B cell (primary cell): ENCODE data around the gene LZTR1. TPM values are rescaled to one million over a fixed set of nuclear protein-coding genes. Genes with fewer than 3 reads are reported as not detected.

Experiments used
- ATAC-seq: fragments of 200-7000 bp; cut with Tn5 transposase; one replicate; pipeline ENCODE4 v1.10.0; 2021; ENCODE audit warnings: low read depth, mild to moderate bottlenecking, moderate number of reproducible peaks, moderate library complexity
- CTCF ChIA-PET: fragments of 350-600 bp; sonication (Branson Sonifier 250); formaldehyde crosslinking; loops from one replicate; lab custom pipeline; 2021; ENCODE audit warnings: antibody characterized with exemption, inconsistent platforms; lab: Charles Lee
- POLR2A ChIA-PET: fragments of 350-600 bp; sonication (Branson Sonifier 250); formaldehyde crosslinking; loops from one replicate; lab custom pipeline; 2021; ENCODE audit warnings: antibody characterized with exemption; lab: Charles Lee
- DNase-seq: peaks from one replicate; pipeline ENCODE4 v3.0.0; 2013
- H2AFZ ChIP-seq: 2 replicates; pipeline ENCODE4 v1.6.1; 2012; ENCODE audit warnings: mild to moderate bottlenecking, low read depth, low read length; ENCODE audit not compliant: insufficient read depth, poor library complexity, severe bottlenecking
- H3K27ac ChIP-seq, 2 donors: 1 replicate in 1 of 2; 2 replicates in 1 of 2; pipeline ENCODE4 v1.5.1; 2012 to 2013; ENCODE audit warnings: low read length in 2 of 2, mild to moderate bottlenecking in 2 of 2, moderate library complexity in 1 of 2
- H3K27me3 ChIP-seq, 4 experiments: fragments of 200-600 bp in 1 of 4; sonication (generic) in 1 of 4; replicated peaks in 1 of 4; 1 replicate in 2 of 4; 2 replicates in 2 of 4; pipeline versions ENCODE4 v1.6.1 to v1.7.0; 2013 to 2016; ENCODE audit warnings: low read length in 3 of 4, mild to moderate bottlenecking in 2 of 4, mixed read lengths in 1 of 4, moderate library complexity in 1 of 4; ENCODE audit not compliant: insufficient read depth in 4 of 4, control insufficient read depth in 3 of 4; ENCODE audit errors: control extremely low read depth in 1 of 4
- H3K36me3 ChIP-seq, 2 experiments: replicated peaks in 1 of 2; 1 replicate in 1 of 2; 2 replicates in 1 of 2; pipeline versions ENCODE4 v1.6.1 to v1.7.1; 2013; ENCODE audit warnings: low read length in 1 of 2; ENCODE audit not compliant: insufficient read depth in 2 of 2, control insufficient read depth in 1 of 2; ENCODE audit errors: control extremely low read depth in 1 of 2, extremely low read depth in 1 of 2
- H3K4me1 ChIP-seq, 2 donors: fragments of 200-600 bp in 1 of 2; sonication (generic) in 1 of 2; 1 replicate in 1 of 2; 2 replicates in 1 of 2; pipeline versions ENCODE4 v1.5.1 to v1.6.1; 2013 to 2017; ENCODE audit warnings: low read length in 2 of 2; ENCODE audit not compliant: control insufficient read depth in 2 of 2, insufficient read depth in 2 of 2
- H3K4me2 ChIP-seq: replicated peaks from 2 replicates; pipeline ENCODE3; 2012; ENCODE audit warnings: mild to moderate bottlenecking, low read depth, low read length; ENCODE audit not compliant: poor library complexity, severe bottlenecking
- H3K4me3 ChIP-seq, 5 experiments: fragments of 200-600 bp in 1 of 5; sonication (generic) in 1 of 5; 1 replicate in 3 of 5; 2 replicates in 2 of 5; pipeline versions ENCODE4 v1.5.1 to v1.7.0; 2011 to 2016; ENCODE audit warnings: low read length in 4 of 5, mild to moderate bottlenecking in 4 of 5, low read depth in 2 of 5, control low read depth in 1 of 5, moderate library complexity in 1 of 5; ENCODE audit not compliant: insufficient read depth in 1 of 5; ENCODE audit errors: control extremely low read depth in 1 of 5, extremely low read depth in 1 of 5
- H3K79me2 ChIP-seq: fragments of 200-600 bp; sonication (generic); one replicate; pipeline ENCODE4 v1.6.0; 2016; ENCODE audit warnings: low read length; ENCODE audit not compliant: control insufficient read depth, insufficient read depth
- H3K9ac ChIP-seq: fragments of 200-600 bp; sonication (generic); 2 replicates; pipeline ENCODE4 v1.6.1; 2017; ENCODE audit warnings: mild to moderate bottlenecking, low read length, moderate library complexity
- H3K9me3 ChIP-seq, 3 donors: one replicate each; pipeline versions ENCODE4 v1.6.1 to v1.7.1; 2013; ENCODE audit warnings: low read length in 2 of 3; ENCODE audit not compliant: control insufficient read depth in 2 of 3, insufficient read depth in 1 of 3; ENCODE audit errors: control extremely low read depth in 1 of 3
- H4K20me1 ChIP-seq: 2 replicates; pipeline ENCODE4 v1.6.0; 2012; ENCODE audit warnings: mild to moderate bottlenecking, low read length; ENCODE audit not compliant: insufficient read depth, control insufficient read depth, poor library complexity, severe bottlenecking
- H3K27ac Mint-ChIP-seq: one replicate; pipeline ENCODE4 v1.8.0; 2021; ENCODE audit warnings: mixed read lengths
- H3K27me3 Mint-ChIP-seq: one replicate; pipeline ENCODE4 v1.8.0; 2021; ENCODE audit warnings: mixed read lengths
- H3K4me1 Mint-ChIP-seq: one replicate; pipeline ENCODE4 v1.8.0; 2021; ENCODE audit warnings: mixed read lengths
- H3K4me3 Mint-ChIP-seq: one replicate; pipeline ENCODE4 v1.8.0; 2021; ENCODE audit warnings: mixed read lengths
- H3K9me3 Mint-ChIP-seq: one replicate; pipeline ENCODE4 v1.8.0; 2022; ENCODE audit warnings: mixed read lengths; ENCODE audit not compliant: insufficient read depth
- EZH2 ChIP-seq: IDR thresholded peaks from 2 replicates; pipeline ENCODE4 v1.6.1; 2012; ENCODE audit warnings: borderline replicate concordance, low read depth, mild to moderate bottlenecking, moderate library complexity, low read length; ENCODE audit not compliant: insufficient read depth, poor library complexity, severe bottlenecking
- WGBS: methylation state at CpG from one replicate; pipeline ENCODE4 v1.1.5; 2013; ENCODE audit warnings: missing lambda C conversion rate; ENCODE audit not compliant: insufficient coverage; 5-methylcytosine and 5-hydroxymethylcytosine counted together
- intact Hi-C: fragments of 100-400 bp; cut with micrococcal nuclease; formaldehyde crosslinking; loops from one replicate; pipeline ENCODE4 v1.10.0; 2022
- polyA plus RNA-seq: library from polyadenylated mRNA; depleted of rRNA; stranded (reverse); fragments of >200 nt; gene quantifications from 2 replicates; pipeline ENCODE4 v1.2.3, GENCODE V29; 2012
- total RNA-seq, 2 donors: library from RNA; stranded (reverse); fragments of 120-200 nt in 1 of 2; gene quantifications; 1 replicate in 1 of 2; 2 replicates in 1 of 2; pipeline versions ENCODE4 v1.2.3 to v1.2.4, GENCODE V29; 2013 to 2022
- TF ChIP-seq, protein P1 (sequence below): fragments of 200-600 bp; IDR thresholded peaks from one replicate; pipeline ENCODE4 v1.8.0; 2022; ENCODE audit warnings: antibody characterized with exemption, mild to moderate bottlenecking

LZTR1 gene
- total and polyA plus RNA-seq, 2 donors (not counting 1 experiment from before 2014, with no cell fraction given): 75.7 to 94.8 TPM

DNA sequence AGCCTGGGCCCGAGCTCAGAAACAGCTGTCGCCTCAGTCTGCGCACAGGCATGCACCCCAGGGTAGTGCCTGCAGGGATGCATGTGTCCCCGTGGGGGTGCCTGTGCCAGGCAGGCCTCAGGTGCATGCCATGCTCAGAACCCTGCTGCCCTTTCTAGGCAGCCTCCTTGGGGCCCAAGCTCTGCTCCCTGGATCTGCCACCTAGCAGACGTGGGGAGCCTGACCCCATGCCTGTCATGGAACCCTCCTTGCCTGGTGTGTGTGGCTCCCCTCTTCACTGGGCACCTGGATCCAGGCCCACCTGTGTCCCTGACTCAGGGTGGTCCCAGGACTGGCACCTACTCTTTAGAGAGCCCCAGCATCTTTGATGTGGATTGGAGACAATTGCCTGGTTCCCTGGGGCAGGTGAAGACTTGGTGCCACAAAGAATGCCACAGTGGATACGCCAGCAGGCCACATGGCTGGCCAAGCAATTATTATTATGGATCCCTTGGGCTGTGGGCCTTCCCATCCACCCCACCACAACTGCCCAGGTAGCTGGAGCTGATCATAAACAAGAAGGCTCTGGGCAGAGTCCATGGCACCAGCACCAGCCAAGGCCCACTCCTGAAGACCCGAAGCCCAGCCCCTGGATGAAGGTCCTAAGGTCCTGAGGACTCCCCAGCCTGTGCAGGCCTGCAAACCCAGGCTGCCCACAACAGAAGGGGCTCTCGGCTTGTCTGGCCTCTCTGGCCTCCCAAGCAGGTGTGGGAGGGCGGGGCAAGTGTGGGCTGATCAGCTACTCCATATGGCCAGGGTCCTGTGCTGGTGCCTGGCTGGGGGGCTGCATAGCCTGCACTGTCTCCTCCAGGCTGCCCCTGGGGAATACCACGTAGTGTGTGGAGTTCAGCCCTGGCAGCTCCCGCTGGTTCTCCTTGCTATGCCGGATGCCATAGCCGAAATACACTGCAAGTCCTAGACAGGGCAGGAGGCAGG, 46.5 kb downstream of the LZTR1 start:
- TF ChIP-seq, protein P1, sequence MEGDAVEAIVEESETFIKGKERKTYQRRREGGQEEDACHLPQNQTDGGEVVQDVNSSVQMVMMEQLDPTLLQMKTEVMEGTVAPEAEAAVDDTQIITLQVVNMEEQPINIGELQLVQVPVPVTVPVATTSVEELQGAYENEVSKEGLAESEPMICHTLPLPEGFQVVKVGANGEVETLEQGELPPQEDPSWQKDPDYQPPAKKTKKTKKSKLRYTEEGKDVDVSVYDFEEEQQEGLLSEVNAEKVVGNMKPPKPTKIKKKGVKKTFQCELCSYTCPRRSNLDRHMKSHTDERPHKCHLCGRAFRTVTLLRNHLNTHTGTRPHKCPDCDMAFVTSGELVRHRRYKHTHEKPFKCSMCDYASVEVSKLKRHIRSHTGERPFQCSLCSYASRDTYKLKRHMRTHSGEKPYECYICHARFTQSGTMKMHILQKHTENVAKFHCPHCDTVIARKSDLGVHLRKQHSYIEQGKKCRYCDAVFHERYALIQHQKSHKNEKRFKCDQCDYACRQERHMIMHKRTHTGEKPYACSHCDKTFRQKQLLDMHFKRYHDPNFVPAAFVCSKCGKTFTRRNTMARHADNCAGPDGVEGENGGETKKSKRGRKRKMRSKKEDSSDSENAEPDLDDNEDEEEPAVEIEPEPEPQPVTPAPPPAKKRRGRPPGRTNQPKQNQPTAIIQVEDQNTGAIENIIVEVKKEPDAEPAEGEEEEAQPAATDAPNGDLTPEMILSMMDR: no peak
- TF ChIP-seq EZH2: no peak
- 89% methylated on average over 13 of the region's 13 CpGs for WGBS
- ChIA-PET POLR2A (no interaction called here), CTCF (no interaction called here)
- Mint-ChIP-seq H3K4me3 (no peak overlapping the region), H3K9me3 (no peaks in the 10 kb centered on the region), H3K4me1 (peaks cover 5% of the 10 kb centered on the region), H3K27me3 (peaks cover 36% of the 10 kb centered on the region), H3K27ac (no peak overlapping the region)
- no peak overlapping the region for H3K9ac ChIP-seq
- intact Hi-C loops: no loop called here
- no peaks in the 10 kb centered on the region for H4K20me1 ChIP-seq
- H3K27me3 ChIP-seq: peaks cover 0 to 31% (median 8%) of the 10 kb centered on the region in 4 experiments
- H3K27ac ChIP-seq: no peak overlapping the region
- no peak overlapping the region for H2AFZ ChIP-seq
- H3K4me2 ChIP-seq: no peak overlapping the region
- H3K4me1 ChIP-seq: peaks cover 3 to 6% of the 10 kb centered on the region in 2 donors
- peaks cover 0 to 3% (median 0%) of the 10 kb centered on the region in 3 donors for H3K9me3 ChIP-seq
- H3K79me2 ChIP-seq: no peaks in the 10 kb centered on the region
- no peak overlapping the region for H3K4me3 ChIP-seq
- no peaks in the 10 kb centered on the region for H3K36me3 ChIP-seq
- ATAC-seq (no peak), DNase-seq (no peak)

- H3K36me3 ChIP-seq: no peaks in the 10 kb centered on the region
- DNase-seq (no peak), ATAC-seq (no peak)
- Mint-ChIP-seq H3K9me3 (no peaks in the 10 kb centered on the region), H3K27me3 (peaks cover 40% of the 10 kb centered on the region), H3K4me1 (peaks cover 5% of the 10 kb centered on the region), H3K4me3 (no peak overlapping the region), H3K27ac (no peak overlapping the region)
- ChIA-PET POLR2A (no interaction called here), CTCF (no interaction called here)
- H3K79me2 ChIP-seq: no peaks in the 10 kb centered on the region
- H3K4me2 ChIP-seq: no peak overlapping the region
- H2AFZ ChIP-seq: no peak overlapping the region
- TF ChIP-seq EZH2: no peak
- TF ChIP-seq, protein P1: no peak
- no peak overlapping the region for H3K9ac ChIP-seq
- peaks cover 0 to 31% (median 8%) of the 10 kb centered on the region in 4 experiments for H3K27me3 ChIP-seq
- H3K4me3 ChIP-seq: no peak overlapping the region
- peaks cover 3 to 6% of the 10 kb centered on the region in 2 donors for H3K4me1 ChIP-seq
- H4K20me1 ChIP-seq: no peaks in the 10 kb centered on the region
- 86% methylated on average over 12 of the region's 12 CpGs for WGBS
- no peak overlapping the region for H3K27ac ChIP-seq
- H3K9me3 ChIP-seq: peaks cover 0 to 3% (median 0%) of the 10 kb centered on the region in 3 donors
- intact Hi-C loops: no loop called here
Observed at GRCh38 chr22:21029486-21030025, 47.5 kb downstream of the LZTR1 start.
